Prostate gland (tissue), 2 donors: ENCODE data around the gene ARGLU1.

ENCODE experiments used
- POLR2A ChIP-seq: fragments of 450-650 bp; IDR thresholded peaks from one replicate; pipeline ENCODE4 v1.6.1; 2016; ENCODE audit warnings: antibody characterized with exemption, mild to moderate bottlenecking
- POLR2AphosphoS5 ChIP-seq: sonication (generic); formaldehyde crosslinking; IDR thresholded peaks from one replicate; pipeline ENCODE4 v1.6.1; 2017; ENCODE audit warnings: antibody characterized with exemption
- TF ChIP-seq, protein P1 (sequence below), 4 experiments: fragments of 200-600 bp in 2 of 4; fragments of 450-650 bp in 2 of 4; sonication (generic) in 2 of 4; IDR thresholded peaks; 1 replicate in 3 of 4; 2 replicates in 1 of 4; pipeline ENCODE4 v1.5.1; 2016 to 2019; ENCODE audit warnings: antibody characterized with exemption in 4 of 4, mild to moderate bottlenecking in 2 of 4, moderate library complexity in 2 of 4

DNA sequence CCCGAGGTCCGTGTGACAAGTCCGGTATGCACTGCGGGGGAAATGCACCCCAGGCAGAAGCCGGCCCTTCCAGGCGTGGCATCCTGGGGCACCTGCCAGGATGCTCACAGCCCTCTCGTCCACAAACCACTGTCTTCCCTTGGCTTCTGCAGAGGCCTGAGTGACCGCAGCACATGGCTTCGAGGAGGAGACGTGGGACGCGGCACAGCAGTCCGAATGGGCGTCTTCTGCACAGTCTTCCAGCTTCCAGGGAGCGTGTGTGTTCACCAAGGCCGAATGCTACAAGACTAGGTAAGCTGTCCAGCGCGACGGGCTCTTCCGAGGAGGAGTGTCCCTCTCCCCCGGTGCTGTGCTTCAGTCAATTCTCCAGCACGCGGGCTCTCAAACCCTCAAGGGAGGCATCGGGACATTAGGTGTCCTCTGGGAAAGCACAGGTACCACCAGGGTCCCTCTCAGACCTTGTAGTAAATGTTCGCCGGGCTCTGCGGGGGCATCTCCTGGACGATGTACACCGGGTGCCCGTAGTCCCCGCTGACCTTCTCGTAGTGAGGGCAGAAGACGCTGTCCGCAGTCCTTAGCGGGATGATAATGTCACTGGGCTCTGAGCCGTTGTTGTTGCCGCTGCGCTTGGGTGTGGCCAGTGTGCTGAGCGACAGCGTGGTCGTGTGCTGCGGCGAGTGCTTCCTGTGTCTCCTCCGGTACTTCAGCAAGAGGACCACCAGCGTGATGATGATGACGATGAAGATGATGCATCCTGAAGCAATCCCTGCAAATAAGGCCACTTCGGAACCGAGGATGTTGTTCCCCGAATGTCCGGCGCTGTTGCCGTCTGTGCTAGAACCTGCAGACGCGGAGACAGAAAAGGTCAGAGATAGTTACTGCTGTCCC is 75.1 kb downstream of the ARGLU1 start:
- TF ChIP-seq, protein P1, sequence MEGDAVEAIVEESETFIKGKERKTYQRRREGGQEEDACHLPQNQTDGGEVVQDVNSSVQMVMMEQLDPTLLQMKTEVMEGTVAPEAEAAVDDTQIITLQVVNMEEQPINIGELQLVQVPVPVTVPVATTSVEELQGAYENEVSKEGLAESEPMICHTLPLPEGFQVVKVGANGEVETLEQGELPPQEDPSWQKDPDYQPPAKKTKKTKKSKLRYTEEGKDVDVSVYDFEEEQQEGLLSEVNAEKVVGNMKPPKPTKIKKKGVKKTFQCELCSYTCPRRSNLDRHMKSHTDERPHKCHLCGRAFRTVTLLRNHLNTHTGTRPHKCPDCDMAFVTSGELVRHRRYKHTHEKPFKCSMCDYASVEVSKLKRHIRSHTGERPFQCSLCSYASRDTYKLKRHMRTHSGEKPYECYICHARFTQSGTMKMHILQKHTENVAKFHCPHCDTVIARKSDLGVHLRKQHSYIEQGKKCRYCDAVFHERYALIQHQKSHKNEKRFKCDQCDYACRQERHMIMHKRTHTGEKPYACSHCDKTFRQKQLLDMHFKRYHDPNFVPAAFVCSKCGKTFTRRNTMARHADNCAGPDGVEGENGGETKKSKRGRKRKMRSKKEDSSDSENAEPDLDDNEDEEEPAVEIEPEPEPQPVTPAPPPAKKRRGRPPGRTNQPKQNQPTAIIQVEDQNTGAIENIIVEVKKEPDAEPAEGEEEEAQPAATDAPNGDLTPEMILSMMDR (IDR thresholded peaks at IDR 0.05): no peak
- TF ChIP-seq POLR2A (no peak), POLR2AphosphoS5 (no peak)
